Stimulated activated CD4-positive, alpha-beta T cell treated with anti-CD3 and anti-CD28 coated beads, Interleukin-1b, Interleukin-23, amount 100 ng/mL, for 24 hours (primary cell): ENCODE results near the gene SPRY1.

Experiments
- DNase-seq, 4 experiments: peaks; one replicate each; pipeline ENCODE4 v3.0.0-alpha.2; 2020; ENCODE audit warnings: low read depth in 4 of 4, low spot score in 1 of 4

SPRY1 gene

DNA sequence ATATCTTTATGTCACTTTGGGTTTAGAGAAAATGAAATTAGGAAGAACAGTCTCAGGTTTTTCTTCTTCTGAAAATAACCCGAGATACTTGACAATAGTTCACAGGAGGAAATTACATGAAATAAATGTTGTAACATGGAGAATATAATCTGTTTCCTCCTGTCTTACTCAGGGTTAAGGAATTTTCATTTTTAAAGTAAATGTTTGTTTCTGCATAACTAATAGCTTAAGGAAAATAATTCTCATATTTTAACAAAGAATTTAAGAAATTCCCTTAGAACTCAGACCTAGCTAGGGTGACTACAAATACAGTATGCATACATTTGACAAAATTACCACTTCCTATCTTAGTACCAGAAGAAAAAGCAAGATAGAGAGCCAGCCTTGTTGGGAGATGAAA, 17.2 kb upstream of the SPRY1 start:
- DNase-seq: no peak

DNA sequence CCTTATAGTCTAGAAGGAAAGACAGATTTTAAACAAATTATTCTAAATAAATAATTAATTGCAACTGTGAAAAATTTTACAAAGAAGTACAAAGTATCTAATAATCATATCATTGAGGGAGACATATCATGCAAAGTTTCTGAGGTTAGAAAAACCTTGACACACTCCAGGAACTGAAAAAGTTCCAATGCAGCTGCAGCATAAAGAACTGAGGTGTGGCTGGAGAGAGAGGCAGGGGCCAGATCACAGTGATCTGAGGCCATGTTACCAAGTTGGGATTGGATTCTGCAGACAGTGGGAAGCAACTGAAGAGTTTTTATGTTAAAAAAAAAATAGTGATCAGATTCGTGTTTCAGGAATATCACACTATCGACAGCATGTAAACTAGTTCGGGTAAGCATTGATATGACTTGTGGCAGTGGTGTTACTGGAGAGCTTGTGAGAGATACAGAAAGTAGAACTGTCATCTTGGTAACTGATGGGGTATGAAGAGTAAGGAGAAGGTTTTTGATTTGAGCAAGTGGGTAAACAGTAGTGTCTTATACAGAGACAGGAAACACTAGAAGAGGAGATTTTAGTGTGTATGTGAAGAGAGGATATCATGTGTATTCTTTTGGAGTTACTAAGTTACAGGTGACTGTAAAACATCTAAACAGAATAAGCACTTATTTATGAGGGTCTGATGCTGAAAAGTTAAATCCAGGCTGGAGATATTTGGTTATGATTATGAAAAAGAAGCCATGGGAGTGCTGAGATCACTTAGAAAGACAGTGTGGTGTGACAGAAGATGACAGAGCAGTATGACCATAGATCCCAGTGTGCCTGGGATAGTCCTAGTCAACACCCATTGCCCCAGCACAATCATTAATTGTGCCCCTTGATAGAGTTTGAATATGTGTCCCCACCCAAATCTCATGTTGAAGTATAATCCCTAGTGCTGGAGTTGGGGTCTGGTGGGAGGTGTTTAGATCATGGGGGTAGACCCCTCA, 15.6 kb upstream of the SPRY1 start:
- DNase-seq: no peak

DNA sequence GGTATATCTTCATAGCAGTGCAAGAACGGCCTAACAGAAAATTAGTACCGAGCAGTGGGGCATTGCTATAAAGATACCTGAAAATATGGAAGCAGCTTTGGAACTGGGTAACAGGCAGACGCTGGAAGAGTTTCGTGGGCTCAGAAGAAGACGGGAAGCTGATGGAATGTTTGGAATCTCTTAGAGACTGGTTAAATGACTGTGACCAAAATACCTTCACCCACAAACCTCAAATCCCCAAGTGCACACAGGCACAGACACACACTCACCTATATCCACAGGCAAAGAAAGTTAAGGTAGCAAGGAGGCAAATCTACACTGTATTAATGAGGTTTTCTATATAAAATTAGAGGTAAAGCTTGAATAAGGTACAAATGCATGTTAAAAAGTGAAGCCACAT, 14.6 kb upstream of the SPRY1 start:
- no peak for DNase-seq

DNA sequence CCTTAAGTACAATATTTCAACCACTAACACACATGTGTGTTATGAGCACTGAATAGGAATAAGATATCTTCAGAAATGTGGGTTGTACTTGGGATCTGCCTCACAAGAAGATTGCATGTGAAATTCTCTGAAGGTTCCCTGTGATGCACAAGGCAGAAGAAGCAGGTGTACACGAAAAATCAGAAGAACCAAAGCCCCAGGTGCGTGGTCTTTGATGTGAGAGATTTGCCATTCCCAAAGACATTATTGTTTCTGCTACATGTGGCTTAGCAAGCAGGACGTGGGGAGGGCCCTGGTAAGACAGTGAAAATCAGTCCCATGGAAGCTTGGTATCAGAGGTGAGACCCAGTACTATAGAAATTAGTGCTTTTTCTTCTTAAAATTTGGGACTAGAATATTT, 13.0 kb upstream of the SPRY1 start:
- no peak for DNase-seq

DNA sequence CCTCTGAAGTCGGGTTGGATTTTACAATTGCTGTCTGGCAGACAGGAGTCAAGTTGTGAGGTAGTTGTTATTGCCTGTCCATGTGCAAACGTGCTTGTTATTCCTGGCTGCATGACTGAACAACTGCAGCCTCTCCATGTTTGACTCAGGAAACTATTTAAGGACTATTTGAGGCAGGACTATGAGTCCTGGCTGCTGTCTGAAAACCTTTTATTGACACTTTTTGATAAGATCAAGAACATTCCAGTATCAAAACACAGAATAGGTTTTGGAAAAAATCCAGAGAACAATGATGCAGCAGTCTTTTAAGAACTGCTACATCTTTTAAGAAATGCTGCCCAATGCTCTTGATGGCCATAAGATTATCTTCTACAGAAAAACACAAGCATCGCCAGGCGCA, 10.0 kb upstream of the SPRY1 start:
- DNase-seq: no peak

DNA sequence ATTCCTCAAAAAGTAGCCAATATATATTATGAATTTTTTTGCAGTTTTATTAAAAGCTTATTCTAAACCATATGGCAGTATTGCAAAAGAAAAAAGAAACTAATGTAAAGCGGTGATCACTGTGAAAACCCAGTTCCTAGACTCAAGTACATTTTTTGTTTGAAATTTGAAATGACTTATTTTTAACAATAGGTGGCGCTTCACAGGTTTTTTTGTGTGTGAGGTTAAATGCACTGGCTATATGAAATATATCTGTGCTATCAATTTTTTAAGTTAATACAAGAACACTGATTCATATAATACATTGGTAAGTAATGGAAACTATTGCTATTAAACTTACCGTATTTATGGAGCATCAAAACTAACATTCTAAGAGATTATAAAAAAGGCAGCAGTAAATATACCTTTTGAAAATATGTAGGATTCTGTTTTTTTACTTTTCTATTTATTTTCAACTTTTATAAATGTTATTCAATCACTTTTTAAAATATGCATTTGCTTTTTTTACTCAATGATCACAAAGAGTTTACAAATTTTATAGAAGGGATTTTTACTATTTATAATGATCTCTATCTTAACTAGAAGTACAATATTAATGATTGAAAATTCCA, 5.6 kb upstream of the SPRY1 start:
- no peak for DNase-seq

DNA sequence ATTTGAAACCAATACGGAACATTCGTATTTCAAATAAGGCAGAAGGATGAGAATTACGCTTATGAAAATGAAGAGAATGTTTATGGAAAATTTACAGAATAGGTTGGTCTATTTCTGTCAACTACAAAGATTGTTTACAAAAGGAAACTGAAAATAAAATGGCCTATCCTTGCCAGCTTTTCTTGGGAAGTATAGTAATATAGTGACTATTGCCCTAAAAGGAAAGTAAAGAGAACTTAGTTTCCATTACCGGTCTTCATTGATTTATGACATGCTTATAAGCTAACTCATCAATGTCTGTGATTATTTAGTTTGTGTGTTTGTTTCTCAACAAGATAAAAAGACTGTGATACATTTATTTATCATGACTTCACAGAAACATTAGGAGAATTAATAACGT, 2.9 kb upstream of the SPRY1 start:
- DNase-seq: no peak

DNA sequence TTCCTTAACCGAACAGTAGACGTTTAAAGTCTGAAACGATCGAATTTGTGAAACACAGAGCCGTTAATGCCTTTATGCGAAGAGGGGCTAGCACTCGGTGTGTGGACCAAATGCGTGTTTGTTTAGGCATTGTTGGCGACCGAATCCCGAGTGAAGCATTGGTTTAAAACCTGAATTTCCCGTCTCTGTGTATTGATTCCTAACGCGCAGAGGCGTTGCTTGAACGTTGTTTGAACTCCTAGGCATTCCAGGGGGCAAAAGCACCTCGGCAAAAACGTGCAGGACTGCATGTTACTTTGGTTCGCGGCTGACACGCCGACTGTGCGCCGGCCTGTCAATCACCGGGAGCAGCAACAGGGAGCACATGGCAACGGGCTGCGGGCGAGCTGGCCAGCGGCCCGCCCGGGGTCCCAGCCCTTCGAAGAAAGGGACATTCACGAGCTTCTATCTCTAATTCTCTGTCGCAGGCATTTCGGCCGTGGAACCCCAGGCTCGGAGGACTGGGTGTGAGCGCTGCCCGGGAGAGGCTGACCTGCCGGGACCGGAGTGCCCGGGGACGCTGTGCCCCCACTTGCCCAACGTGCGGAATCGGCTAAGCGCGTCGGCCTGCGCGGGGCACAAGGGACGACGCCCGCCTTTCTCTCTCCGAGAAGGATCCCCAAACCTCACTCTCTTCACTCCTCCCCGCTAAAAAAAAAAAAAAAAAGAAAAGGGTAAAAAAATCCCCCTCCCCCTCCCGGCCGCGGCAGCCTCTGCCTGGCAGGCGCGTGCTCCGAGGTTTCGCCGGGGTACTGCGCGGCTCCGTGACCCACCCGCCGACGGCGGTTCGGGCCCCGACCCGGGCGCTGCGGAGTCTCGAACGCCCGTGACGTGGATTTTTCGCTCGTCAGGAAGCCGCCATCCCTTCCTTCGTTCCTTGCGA, 810 bp downstream of the SPRY1 start:
- DNase-seq: peak in 3 of 4 experiments; percentile 16 to 40 (median 32)

DNA sequence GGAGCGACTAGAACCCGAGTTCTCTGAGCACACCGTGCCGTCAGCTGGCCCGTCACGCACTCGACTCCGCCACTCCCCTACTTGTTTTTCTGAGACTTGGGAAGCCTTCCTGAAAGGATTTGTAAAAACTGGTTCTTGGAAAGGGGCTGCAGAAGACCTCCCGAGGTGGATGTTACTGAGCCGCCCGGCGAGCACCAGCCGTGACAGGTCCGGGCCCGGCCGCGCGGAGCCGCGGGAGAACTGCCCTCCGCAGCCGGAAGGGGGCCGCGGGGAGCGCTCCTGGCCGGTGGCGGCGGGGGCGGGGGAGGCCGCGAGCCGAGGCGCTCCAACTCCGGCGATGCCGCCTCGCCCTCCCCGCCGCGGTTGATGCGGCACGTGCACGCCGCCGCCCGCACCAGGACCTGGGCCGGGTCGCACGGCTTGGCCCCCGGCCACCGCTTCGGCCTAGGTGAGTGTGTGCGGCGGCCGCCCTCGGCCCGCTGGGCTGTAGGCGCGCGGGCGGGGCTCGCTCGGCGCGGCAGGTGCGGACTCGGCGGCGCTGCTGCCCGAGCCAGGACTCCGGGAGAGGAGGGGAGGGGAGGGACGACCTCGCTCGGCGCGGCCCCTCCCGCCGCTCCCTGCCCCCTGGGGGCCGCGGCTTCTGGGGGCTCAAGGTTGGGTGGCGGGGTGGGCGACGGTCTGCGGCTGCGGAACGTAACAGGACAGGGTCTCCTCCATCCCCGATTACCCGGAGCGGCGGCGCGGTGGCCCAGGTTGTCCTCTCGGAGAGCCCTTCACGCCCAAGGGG, 1.7 kb downstream of the SPRY1 start:
- peak in 3 of 4 experiments; percentile 24 to 41 (median 34) for DNase-seq

DNA sequence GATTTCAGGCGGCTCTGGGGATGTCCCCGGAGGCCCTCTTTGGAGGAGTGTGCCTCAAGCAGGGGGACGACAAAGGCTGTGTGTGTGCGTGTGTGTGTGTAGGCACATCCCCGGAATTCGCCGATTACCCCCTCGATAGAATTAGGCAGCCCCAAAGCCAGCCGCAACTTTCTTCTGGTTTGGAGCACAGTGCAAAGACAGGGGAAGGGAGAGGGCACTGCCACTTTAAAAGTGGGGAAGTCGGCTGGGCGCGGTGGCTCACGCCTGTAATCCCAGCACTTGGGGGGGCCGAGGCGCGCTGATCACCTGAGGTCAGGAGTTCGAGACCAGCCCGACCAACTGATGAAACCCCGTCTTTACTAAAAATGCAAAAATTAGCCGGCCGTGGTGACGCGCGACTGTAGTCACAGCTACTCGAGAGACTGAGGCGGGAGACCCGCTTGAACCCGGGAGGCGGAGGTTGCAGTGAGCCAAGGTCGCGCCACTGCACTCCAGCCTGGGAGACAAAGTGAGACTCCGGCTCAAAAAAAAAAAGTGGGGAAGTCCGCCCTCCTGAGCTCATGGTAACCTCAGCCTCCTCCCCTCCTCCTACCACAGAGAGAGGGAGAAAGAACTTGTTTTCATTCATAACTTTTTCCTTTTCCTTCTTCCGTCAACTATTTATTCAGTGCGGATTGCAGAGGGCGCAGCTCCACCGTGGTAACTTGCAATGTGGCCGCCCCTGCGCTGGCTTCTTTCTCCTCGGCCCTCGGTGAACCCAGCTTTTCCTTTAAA, 2.4 kb downstream of the SPRY1 start:
- peak in 3 of 4 experiments; percentile 16 to 35 (median 30) for DNase-seq

DNA sequence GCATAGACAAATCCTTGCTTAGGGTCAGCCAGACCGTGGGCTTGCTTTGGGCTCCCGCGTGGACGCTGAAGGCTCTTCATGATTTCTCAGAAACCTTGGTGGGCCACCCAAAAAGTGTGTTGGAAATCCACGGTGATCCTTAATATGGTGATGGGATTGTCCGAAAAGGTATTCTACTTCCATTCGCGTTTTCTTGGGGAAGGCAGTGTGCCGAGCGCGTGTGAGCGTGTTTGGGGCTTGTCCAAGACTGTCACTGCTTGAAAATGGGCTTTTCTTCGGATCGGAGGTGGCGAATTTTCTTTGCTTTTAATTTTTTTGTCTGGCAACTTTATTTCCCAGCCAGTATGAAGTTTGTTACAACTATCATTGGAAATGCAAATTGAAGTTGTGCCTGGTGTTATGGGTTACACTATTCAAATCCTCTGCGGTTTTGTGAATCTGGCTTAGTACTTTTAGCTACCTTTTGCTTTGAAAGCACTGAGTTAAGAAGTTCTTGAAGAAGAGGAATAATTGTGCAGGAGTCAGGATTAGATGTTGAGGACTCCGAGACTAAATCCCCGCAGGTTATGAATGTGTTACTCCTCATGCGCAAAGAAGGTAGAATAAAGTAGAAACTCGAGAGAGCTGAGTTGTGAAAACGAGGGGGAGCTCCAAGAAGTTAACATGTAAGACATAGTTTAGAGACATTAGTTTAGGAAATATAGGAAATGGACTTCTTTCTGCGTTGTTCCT, 3.2 kb downstream of the SPRY1 start:
- no peak for DNase-seq

DNA sequence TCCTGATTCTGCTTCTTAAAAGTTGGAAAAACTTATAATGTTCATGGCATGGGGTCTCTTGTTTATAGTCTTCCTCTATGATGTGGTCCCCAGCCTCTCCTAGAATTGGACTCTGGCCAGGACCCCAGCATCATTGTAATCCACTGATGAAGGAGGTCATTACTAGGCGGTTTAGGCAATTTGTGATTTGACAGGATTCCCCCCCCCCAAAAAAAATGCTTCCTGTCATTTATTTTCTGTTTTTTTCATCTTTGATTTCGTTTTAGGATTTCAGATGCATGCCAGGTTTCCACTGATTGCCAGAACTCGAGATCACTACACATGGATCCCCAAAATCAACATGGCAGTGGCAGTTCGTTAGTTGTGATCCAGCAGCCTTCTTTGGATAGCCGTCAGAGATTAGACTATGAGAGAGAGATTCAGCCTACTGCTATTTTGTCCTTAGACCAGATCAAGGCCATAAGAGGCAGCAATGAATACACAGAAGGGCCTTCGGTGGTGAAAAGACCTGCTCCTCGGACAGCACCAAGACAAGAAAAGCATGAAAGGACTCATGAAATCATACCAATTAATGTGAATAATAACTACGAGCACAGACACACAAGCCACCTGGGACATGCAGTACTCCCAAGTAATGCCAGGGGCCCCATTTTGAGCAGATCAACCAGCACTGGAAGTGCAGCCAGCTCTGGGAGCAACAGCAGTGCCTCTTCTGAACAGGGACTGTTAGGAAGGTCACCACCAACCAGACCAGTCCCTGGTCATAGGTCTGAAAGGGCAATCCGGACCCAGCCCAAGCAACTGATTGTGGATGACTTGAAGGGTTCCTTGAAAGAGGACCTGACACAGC, 4.9 kb downstream of the SPRY1 start:
- DNase-seq: no peak

DNA sequence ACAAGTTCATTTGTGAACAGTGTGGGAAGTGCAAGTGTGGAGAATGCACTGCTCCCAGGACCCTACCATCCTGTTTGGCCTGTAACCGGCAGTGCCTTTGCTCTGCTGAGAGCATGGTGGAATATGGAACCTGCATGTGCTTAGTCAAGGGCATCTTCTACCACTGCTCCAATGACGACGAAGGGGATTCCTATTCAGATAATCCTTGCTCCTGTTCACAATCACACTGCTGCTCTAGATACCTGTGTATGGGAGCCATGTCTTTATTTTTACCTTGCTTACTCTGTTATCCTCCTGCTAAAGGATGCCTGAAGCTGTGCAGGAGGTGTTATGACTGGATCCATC, 5.5 kb downstream of the SPRY1 start:
- DNase-seq: no peak

DNA sequence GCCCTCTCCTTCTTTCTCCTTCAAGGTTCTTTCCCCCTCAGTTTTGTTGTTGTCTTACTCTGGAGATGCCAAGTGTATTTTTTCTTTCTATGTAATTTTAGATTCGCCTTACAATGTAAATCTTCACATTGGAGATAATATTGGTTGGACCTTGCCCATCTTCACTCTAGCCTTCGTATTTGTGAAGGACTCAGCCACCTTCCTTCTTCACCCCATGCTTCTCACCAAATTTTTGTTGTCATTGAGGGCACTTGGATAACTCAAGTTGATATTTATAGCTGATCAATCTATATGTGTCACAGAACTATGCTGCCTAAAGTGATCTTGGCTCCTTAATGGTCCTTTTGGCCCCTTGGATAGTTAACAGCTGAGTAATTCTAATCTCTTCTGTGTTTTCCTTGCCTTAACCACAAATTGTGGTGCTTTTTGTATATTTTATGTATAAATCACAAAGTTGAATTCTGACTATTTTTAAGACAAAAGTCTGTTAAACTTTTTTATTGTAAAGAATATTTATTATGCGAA, 6.5 kb downstream of the SPRY1 start:
- no peak for DNase-seq

DNA sequence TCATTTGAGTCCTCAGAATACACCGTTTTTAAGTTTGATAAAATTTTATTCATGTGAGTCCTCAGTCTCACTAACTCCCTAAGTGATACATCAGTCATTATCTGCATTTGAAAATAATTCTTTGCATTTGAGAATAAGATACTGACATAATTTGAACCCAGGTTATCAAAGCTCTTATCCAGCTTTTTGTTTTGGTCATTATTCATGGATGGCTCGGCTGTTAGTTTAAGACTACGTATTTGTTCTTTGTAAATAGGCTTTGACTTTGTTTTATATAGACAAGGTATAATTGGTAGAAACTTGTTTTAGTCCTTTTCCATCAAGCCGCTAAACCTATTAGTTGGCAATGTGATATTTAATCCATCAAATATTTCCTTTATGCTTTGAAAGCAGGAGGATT, 7.9 kb downstream of the SPRY1 start:
- DNase-seq: no peak

DNA sequence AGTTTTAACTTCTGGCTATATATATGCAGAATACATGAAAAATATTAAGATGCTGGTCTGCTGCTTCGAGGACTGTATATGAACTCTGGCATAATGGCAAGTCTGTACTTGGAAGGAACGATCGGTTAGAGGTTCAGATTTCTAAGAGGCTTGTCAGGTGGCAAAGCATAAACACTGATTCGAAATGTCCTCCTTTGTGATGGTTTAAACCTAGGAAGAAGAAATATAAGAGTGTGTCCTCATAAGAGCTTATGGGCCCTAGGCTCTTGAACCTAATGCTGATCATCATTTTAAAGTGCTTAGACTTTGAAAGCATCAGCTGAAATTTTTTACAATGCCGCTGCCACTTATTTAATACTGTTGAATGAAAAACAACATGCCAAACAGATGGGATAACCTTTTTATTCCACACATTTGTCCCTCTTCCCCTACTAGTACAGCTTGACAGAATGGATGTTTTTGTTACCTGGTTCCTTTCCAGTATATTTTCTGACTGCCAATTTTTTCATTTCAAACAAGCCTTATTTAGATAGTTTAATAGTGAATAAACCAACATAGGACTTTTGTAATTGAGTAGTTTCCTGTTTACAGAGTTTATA, 8.8 kb downstream of the SPRY1 start:
- no peak for DNase-seq

DNA sequence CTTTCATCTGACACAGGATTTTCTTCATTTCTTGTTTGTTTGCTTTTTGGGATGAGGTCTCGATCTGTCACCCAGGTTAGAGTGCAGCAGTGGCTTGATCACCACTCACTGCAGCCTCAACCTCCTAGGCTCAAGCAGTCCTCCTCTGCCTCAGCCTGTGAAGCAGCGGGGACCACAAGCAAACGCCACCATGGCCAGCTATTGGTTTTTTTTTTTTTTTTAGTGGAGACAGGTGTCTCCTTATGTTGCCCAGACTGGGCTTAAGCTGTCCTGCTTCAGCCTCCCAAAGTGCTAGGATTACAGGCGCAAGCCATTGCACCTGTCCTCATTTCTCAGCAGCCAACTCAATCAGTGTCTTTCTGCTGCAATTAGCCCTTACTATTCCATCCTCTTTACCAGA, 10.3 kb downstream of the SPRY1 start:
- no peak for DNase-seq
